NCI-H2107 treated with DMSO at 0.1 percent for 48 hours (cell line): ENCODE results near the gene FOXO3.

ENCODE experiments used
- DNase-seq: peaks from one replicate; lab custom pipeline; 2025; ENCODE audit not compliant: unreplicated experiment; lab: John Stamatoyannopoulos, UW

Gene FOXO3

DNA sequence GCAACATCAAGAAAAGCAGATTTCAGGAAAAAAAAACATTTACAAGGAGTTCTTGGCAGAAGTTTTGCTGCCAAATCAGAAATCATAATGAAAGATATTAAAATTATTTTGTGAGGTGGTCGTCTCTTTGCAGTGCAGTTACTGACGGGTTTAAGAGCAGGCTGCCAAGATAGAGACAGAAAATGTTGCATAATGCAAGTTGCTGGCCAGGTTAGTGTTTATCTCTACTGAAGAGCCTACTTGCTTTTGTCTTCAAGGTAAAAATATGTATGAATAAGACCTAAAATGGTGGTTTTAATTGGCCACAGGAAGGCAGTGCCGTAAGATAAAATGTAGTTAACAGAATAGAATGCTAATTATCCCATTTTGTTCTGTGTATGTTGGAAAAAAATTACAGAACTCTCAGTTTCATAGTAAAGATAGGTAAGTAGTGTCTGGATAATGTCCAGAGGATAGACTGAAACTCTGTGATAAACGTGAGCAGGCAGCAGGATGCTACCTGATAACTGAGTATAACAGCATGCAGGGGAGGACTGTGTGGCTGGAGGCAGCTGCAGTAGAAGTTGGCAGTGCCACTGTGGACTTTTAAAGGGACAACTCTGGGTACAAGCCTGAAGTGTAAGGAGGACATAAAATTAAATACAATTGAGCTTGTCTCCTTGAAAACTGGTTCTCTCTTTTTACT lies 13.9 kb downstream of the FOXO3 start:
- DNase-seq: no peak

- DNase-seq: no peak
Observed at GRCh38 chr6:108575905-108576494, 15.3 kb downstream of the FOXO3 start.

- DNase-seq: no peak
Observed at GRCh38 chr6:108576709-108577108, 16.0 kb downstream of the FOXO3 start.

DNA sequence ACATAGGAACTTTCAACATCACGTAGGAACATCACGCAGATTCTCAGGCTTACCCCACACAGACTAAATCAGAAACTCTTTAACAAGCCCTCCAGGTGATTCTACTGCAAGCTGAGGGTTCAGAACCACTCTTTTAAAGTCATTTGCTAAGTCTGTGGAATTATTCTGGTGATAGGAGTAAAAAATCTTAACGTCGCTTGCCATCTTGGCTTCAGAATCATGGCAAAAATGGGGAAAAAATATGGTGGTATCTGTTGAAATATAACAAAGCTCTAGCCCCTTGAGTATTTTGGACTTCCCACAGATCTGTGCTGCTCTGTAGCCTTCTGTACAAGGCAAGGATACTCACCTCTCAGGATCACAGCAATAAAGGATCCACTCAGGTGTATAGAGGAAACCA lies 17.4 kb downstream of the FOXO3 start:
- DNase-seq: no peak

- DNase-seq: no peak
Observed at GRCh38 chr6:108578595-108579327, 18.0 kb downstream of the FOXO3 start.

DNA sequence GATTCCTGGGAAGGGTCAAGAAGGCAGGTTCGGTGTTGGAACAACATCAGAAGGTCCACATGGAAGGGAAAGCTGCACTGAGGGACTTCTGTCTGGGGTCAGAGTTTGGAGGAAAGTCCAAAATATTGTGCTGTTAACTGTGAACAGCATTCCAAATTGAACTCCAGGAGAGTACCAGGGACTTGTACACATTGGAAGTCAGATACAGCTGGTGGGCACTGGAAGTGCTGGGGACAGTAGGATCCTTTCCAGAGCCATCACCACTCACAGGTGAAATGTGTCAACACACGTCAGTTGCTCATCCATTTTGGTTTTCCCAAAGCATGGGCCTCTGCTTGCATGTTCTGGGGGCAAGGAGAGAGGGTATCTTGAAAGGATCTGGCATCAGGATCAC lies 18.6 kb downstream of the FOXO3 start:
- DNase-seq: no peak

DNA sequence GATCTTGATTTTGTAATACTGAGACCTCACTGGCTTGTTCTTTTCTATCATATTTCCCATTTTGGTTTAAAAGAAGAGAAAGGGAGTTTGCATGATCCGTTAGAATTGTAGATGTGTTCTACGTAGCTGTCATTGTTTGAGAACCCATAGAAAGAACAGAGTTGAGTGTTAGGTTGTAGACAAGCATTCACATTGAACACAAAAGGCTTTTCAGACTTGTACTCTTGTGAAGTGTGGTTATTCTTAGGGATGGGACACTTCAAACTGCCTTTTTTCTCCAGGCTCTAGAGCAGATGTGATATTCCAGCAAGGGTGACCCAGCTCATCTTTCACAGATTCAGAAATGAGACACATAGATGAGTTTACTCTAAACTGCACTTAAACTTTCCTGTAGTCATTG lies 19.9 kb downstream of the FOXO3 start:
- DNase-seq: no peak

DNA sequence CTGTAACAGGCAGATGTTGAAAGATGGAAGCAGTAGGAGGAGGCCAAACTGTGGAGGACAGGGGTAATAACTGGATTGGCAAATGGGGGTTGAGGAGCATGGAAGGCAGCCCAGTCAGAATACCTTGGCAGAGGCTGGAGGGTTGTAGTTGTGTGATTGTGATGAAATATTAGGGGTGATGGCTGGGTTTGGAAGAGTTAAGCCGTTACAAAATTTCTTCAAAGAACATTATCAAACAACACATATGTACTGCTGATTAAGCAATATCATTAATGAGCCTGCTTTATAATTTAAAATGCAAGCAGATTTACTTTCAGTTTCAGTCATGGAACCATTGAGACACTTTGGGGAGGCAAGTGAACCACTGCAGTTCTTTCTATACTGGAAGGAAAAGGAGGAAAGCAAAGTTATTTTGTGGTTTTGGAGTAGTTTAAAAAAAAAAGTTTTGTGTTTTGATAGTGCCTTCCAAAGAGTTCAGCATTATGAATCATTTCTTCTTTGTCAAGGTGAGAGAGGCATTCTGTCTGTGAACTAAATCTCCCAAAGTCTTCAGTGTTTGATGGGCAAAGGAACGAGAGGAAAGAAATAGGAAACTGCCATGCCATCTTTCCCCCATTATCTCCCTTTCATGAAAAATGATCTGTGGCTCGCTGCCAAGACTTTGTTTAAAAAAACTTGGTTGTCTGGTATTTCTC lies 20.7 kb downstream of the FOXO3 start:
- no peak for DNase-seq

- no peak for DNase-seq
Observed at GRCh38 chr6:108581932-108582475, 21.3 kb downstream of the FOXO3 start.

DNA sequence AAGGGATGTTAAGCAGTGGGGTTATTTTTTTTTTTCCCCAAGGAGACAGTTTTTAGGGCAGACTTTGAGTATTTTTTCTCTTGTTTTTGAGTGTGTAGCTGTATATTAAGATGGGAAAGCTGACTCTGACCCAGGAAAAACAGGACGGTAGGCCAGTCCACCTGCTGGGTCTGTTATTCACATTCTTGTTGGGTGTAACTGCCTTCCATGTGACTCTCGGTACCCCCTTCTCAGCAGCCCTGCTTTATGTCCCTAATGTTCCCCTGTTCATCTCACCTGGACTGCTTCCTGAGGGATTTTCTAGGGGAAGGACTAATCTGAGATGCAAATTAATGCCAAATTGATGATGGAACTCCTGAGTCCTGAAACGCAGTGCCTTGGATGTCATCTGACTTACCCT lies 21.9 kb downstream of the FOXO3 start:
- DNase-seq: no peak

DNA sequence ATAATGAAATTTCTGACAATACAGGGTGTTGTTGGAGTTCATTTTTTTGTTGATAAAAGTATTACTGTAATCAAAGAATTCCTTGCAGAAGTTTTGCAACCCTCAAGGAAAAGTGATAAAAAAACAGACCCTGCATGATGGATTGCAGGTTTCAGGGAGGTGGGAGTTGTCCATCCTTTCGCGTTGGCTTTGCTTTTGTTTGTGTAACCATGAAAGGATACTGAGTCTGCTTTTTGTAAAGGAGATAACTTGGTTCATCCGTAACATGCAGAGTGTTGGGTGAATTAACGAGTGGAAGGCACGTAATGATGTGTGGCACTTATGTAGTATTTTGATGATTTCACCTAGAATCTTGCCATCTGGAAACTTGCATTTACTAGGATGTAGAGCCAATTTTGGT lies 23.6 kb downstream of the FOXO3 start:
- no peak for DNase-seq

GRCh38 chr6:108585359-108585758 lies 24.6 kb downstream of the FOXO3 start:
- DNase-seq: peak; percentile 43

DNA sequence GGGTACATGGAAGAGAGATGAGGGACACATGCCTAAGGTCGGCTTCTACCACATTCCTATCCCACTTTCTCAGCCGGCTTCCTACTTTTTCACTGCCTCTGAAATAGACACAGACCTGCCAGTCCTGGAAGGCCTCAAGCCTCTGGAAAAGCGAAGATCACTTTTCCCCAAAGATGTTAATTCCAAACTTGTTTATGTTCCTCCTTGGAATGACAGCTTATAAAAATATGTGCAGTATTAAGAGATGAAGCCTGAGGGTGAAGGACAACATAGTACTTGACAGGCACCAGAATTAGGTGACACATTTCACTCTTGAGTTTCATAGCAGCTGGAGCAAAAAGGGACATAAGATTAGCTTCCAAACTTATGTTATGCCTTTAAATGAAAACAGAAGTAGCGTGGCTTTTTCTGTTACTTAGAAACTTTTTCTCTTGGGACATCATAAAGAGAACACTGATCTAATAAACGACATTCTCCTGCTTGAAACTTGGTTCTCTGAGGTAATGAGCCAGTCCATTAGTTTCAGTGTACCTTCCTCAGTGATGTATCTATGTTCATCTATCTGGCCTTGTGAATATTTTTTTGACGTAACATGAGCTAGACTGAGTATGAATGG lies 25.3 kb downstream of the FOXO3 start:
- DNase-seq: no peak

DNA sequence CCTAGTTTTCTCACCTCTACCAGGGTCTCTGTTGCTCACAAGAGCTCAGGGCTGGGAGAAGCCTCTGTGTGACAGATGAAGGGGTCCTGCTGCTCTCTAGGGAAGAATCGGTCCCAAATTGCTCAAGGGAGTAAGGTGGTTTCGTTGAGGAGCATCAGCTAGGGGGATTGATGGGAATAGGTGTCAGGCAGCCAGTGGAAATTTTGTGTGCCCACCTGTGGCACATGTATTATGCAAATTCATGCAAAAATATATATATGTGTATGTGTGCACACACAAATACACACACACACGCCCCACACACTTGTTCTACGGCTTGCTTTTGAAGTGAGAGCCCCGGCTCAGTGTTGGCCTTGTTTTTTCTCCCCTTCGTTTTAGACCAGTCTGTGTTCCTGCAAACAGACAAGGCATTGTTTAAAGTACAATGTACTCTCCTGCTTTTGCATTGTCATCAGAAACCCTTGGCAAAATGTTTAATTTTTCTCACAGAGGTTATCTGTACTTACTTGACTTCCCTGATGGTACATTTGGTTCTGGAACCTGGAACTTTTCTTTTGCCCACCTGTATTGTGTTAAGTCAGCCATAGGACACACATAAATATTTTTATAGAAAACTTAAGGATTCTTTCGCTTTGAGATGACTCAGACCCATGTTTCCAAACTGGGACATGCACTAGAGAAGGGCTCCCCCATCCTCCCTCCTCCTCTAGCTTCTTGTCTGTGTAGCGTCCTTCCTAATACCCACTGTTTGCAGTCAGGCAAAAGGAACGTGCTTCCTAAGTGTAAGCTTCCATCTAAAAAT lies 26.7 kb downstream of the FOXO3 start:
- DNase-seq: no peak

GRCh38 chr6:108588586-108588985 lies 27.9 kb downstream of the FOXO3 start:
- DNase-seq: no peak

GRCh38 chr6:108589244-108589791 lies 28.6 kb downstream of the FOXO3 start:
- DNase-seq: peak; percentile 54

- no peak for DNase-seq
Observed at GRCh38 chr6:108591040-108591816, 30.5 kb downstream of the FOXO3 start.

DNA sequence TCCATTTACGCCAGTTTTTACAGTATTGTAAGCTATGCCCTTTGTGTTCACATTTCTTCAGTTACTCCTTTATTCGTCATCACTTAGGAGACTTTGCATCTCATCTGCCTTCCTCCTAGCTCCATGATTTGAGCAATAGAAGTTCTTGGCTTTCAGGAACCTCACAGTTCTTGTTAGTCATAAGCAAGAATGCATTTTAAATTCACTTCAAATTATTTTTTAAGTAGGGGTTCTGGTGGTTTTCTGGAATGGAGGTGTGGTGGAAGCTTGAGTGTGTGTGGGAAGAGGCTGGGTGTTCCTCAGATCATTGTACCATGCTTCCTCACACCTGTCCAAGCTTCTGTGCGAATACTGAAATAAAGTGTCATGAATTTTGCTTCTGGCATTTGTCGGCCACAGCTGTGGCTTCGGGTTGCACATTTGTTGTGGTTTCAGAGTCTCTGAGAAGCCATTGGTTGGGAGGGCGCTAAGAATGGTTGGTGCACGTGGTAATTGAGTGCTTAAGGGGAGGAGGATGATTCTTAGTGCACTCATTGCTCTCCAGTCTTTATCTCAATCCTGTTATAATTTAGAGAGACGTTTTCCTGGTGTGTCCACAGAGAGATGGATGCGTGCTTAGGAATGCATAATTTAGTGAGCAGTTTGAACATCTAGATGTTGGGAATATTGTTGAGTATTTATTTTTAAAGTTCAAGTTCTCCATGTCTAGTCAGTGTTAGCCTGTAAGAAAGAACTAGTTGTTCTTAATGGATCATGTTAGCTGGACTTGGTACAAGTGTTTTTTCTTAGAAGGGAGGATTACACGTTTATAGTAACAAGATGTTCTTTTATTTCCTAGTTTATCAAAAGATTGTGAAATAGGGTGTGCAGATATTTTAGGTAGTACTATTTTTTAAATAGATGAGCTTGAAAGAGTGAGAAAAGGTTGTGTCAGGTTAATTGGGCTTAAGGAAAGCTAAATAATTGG lies 31.9 kb downstream of the FOXO3 start:
- DNase-seq: peak; percentile 93
